Glomerular visceral epithelial cell (primary cell): Measurements from ENCODE around the gene SHQ1.

Experiments
- DNase-seq: peaks from one replicate; pipeline ENCODE4 v3.0.0-alpha.2; 2016; ENCODE audit errors: extremely low spot score

Gene SHQ1

DNA sequence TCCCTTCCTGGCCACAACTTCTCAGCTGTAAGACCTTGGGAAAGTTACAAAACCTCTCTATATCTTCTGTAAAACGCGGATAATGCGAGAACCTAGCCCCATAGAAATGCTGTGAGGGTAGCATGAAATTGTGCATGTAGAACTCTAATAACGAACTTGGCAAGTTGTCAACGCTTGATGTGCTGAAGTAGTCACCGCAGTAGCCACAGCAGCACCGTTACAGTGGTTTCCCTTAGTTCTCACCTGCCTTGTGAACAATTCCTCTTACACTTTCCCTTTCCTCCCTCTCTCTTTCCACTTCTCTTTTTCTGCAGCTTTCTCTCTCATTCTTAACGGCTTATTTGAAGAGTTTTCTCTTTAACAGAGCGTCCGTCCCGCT lies 447 bp upstream of the SHQ1 start:
- no peak for DNase-seq

- DNase-seq: peak; percentile 2
These were observed 963 bp downstream of the SHQ1 start for GRCh38 chr3:72847282-72847681.

DNA sequence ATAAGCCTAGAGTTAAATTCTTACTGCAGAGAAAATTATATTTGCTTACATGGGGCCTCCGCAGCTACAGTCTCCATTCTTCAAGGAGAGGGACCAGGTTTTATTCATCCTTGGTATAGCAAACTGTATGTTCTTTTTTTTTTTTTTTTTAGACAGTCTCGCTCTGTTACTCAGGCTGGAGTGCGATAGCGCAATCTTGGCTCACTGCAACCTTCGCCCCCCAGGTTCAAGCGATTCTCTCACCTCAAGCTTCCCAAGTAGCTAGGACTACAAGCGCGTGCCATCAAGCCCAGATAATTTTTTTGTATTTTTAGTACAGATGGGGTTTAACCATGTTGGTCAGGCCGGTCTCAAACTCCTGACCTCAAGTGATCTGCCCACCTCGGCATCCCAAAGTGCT lies 2.1 kb downstream of the SHQ1 start:
- no peak for DNase-seq

DNA sequence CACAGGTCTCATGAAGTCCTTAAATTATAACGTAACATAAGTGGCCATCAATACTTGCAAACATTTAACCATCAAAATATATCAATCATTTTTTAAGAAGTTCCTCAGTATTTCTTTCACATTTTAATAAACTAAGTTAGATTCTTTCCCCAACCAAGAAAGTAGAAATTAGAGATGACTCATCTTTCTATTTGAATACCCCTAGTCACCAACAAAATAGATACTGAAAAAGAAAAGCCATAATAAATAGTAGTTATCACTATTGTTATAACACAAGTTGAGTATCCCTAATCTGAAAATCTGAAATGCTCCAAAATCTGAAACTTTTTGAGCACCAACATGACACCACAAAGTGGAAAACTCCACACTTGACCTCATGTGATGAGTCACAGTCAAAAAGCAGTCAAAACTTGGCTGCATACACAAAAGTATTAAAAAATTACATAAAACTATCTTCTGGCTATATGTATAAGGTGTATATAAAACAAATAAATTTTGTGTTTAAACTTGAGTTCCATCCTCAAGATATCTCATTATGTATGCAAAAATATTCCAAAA lies 3.7 kb downstream of the SHQ1 start:
- DNase-seq: no peak

DNA sequence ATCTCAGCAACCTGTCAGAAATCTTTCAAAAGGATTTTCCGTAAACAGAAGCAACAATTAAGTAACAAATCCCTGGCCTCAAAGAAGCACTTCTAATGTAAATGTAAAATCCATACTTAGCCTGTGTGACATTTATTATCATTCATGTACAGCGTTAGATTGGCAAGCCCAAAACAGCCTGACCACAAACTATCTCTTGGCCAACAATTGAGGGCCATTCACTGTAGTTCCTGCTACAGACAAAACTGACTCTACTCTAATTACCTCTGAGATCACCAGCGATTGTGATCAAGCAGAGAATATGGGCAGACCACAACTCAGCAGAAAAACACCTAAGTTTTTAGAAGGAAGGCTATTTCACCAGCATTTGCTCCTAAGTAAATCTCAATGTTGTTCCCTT lies 9.2 kb downstream of the SHQ1 start:
- no peak for DNase-seq

- no peak for DNase-seq
These were observed 11.3 kb downstream of the SHQ1 start for GRCh38 chr3:72836923-72837322.

DNA sequence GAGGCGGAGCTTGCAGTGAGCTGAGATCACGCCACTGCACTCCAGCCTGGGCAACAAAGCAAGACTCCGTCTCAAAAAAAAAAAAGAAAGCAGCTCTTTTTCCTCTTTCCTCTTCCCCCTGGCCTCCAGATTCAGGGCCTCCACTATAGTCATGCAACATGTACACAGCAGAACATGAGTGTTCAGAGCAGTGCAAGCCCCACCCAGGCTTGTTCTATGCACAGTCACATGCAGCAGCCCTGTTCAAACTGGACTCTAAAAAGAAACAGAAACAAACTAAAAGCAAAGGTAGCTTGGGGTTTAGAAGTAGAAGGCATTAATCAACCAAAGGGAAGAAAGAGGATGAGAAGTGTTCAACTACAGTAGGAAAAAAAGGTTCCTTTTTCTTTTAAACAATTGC lies 11.8 kb downstream of the SHQ1 start:
- no peak for DNase-seq

DNA sequence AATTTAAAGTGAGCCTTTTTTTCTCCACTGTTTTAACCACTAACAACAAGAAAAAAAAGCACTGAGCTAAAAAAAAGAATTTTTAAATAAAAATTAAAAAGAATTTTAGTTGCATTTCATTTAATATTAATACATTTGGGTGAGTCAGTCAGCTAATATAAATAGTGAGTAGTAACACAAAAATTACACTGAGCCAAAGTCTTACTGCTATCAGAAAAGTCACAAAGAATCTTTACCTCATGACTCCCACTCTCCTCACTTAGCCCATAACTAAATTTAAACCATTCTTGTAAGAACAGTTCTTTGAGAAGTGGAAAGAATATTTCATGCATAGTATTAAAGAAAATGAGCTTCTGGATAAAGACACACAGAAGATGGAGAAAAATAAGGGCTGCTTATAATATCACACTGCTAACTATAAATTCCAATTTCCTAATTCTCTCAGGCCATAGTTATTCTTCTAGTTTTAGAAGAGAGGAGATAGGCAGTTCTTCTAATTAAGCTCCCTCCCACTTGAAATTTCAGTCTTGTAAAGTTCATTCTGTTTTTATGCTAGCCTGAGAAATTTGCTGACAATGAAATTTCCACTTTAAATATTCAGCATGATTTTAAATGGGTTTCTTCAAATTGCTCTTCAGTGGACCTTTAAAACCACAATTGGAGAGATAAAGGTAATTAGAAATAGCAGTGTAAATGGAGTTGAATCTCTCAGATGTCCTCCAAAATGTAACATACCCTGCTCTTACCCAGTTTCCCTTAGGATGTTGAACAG lies 17.6 kb downstream of the SHQ1 start:
- DNase-seq: no peak

DNA sequence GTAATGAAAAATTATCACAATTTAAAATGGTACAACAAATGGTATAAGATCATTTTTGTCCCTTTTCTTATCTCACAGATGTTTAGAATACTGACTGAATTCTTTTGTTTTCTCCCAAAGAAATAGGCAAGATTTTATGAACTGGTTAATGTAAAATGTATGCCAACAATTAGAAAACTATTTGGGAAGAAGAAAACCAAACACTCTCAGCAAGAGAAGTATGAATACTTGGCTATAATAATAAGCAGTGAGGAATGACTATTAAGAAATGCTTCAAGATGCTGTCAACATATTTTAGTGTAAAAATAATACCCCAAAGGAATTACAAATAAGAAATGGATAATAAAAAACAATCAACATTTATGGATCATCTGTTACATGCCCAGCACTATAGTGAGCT lies 18.5 kb downstream of the SHQ1 start:
- DNase-seq: no peak

DNA sequence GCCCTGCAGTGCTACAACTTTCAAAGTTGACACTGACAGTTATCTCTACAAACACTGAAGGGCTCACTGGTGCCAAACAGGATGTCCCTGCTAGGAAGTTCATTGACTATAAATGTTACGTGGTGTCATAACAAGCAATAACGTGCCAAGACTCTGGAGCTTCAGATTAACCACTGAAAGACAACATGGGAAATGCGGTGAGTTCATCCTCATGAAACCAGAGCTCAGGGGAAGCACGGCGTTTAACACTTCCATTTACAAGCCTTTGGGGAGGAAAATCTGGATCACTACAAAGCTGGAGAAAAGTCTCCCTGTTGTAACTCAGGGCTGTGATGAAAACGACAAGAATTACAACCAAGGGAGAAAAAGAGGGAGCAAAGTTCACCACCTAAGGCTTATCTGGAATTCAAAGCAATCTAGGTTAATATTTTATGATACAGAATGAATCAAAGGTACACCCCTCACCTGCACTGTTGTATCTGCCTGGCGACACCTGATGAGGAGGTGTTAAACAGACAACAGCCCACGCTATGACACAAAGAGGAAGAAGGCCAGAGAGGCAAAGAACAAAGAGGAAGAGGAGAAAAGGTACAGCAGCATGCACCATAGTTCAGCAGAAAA lies 27.0 kb downstream of the SHQ1 start:
- DNase-seq: peak; percentile 68

GRCh38 chr3:72820415-72820814 lies 27.8 kb downstream of the SHQ1 start:
- DNase-seq: peak; percentile 6

DNA sequence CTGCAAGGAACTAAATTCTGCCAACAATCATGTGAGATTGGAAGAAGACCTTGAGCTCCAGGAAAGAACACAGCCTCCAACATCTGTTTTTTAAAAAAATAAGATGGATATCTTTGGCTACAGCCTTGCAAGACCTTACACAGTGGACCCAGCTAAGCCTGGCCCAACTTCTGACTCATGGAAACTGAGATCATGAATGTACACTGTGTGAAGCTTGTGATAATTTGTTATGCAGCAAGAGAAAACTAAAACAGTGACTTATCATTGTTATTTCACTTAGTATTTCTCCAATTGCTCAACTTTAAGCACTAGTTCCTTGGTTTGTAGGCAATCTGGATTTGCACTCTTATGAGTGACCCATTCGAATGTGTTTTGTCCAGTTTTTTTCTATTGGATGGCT lies 29.3 kb downstream of the SHQ1 start:
- DNase-seq: no peak

DNA sequence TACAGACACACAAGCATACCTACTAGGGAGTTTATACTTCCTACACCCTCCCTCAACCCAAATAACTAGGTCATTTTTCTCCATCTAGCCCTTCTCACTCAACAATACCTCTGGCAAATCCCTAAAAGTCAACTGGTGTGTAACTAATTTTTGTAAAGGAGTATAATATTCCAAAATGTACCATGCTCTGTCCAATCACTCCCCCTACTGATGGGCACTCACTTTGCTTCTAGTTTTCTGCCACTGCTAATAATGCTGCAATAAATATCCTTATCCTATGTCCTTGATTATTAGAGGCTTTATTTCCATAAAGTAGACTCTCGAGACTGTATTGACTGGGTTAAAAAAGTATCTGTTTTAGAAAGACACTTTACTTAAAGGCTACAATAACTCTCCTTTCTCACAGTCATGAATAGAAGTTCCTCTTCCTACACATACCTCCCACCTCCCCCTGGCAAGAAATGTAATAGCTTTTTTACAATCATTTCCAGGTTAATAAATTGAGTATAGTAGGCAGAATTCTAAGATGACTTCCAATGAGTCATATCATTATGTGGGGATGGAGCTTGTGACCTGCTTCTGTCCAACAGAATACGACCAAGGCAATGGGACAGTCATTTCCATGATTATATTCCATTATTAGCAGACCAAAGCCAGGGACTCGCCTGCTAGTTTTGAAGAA lies 30.0 kb downstream of the SHQ1 start:
- DNase-seq: peak; percentile 7

GRCh38 chr3:72816862-72817355 lies 31.3 kb downstream of the SHQ1 start:
- DNase-seq: no peak

DNA sequence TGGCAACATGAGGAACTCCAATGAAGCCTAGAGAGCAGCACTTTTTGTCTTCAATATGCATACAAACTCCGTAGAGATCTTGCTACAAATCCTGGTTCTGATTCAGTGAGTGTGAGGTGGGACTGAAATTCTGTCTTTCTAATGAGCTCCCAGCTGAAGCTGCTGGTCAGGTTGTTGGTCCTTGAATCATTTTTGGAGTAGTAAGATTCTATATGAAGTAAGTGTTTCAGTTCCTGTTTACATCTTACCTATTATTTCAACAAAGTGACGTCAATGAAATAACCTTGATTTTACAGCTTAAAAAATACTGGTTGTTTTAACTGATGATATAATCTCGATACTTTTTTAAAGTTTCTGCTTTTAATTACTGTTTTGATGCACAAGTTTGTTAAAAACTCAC lies 33.9 kb downstream of the SHQ1 start:
- DNase-seq: no peak

- no peak for DNase-seq
These were observed 36.0 kb downstream of the SHQ1 start for GRCh38 chr3:72812201-72812600.

DNA sequence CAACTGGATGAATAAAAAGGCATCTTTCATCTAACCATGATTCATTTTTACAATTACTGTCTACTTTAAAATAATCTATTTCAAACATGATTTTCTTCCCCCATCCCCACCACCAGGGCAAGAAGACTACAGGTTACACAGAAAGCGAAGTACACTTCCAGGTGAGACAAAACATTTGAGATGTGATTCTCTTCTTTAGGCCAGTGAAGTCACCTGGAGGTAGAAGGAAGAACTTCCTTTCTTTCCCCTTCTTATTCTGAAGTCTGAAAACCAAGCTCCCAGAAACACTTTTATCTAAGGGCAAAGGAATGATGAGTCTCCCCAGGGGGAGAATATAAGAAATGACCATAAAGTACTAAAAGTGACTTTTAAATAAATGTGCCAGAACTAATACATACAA lies 36.7 kb downstream of the SHQ1 start:
- no peak for DNase-seq

- DNase-seq: no peak
These were observed 37.4 kb downstream of the SHQ1 start for GRCh38 chr3:72810659-72811434.

GRCh38 chr3:72810063-72810462 lies 38.2 kb downstream of the SHQ1 start:
- DNase-seq: no peak

- no peak for DNase-seq
These were observed 43.9 kb downstream of the SHQ1 start for GRCh38 chr3:72804361-72804760.

DNA sequence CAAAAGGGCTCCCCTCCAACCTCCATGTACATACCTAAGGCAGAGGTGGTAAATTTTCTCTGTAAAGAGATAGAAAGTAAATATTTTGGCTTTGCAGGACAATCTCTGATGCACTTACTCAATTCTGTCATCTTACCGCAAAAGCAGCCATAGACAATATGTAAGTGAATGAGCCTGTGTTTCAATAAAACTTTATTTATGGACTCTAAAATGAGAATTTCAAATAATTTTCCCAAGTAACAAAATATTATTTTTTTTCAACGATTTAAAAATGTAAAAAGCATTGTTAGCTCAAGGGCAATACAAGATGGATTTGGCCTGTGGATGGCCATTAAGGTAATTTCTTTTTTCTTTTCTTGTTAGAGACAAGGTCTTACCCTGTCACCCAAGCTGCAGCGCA lies 44.7 kb downstream of the SHQ1 start:
- DNase-seq: no peak

DNA sequence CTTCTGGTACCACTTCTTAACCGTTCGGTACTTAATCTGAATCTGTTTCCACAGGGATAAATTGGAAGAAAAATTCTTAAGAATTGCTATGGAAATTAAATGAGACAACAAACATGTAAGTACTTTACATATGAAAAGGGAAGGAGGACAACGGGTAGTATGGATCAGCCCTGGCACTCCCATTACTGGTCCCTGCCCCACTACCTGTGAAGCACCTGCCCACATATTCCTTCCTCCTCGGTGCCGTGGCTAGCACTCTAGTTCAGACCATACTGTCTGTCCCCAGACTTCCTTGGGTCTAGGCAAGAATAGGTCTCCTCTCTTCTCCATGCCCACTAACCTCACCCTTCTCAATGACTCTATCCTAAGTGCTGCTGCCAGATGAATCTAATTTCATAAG lies 46.2 kb downstream of the SHQ1 start:
- DNase-seq: no peak
